Erythroblast (primary cell): ENCODE measurements around the gene CTNNA1.

Experiments
- GATA1 ChIP-seq: IDR thresholded peaks from 2 replicates; pipeline ENCODE4 v1.6.1; 2011; ENCODE audit warnings: low read depth, mild to moderate bottlenecking, control low read depth, low read length, moderate library complexity
- POLR2A ChIP-seq: IDR thresholded peaks from 2 replicates; pipeline ENCODE4 v1.6.1; 2011; ENCODE audit warnings: mild to moderate bottlenecking, low read length

DNA sequence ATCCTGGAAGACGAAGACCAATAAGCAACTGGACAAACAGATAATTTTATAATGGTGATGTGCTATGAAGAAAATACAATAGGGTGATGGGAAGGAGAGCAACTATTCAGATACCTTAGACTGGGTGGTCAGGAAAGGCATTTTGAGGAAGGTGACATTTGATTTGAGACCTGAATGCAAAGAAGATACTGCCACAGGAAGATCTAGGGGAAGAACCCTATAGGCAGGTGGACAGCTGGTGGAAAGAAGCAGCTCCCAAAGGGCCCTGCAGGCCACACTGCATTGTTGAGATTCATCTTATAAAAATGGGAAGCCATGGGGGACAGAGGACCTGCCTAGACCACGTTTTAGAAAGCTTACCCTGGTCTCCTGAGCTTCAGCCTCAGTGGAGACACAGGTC, 19.7 kb upstream of the CTNNA1 start:
- TF ChIP-seq POLR2A, result no peak
- no peak for TF ChIP-seq GATA1
